ENCODE results near the gene RARS1.

DNA sequence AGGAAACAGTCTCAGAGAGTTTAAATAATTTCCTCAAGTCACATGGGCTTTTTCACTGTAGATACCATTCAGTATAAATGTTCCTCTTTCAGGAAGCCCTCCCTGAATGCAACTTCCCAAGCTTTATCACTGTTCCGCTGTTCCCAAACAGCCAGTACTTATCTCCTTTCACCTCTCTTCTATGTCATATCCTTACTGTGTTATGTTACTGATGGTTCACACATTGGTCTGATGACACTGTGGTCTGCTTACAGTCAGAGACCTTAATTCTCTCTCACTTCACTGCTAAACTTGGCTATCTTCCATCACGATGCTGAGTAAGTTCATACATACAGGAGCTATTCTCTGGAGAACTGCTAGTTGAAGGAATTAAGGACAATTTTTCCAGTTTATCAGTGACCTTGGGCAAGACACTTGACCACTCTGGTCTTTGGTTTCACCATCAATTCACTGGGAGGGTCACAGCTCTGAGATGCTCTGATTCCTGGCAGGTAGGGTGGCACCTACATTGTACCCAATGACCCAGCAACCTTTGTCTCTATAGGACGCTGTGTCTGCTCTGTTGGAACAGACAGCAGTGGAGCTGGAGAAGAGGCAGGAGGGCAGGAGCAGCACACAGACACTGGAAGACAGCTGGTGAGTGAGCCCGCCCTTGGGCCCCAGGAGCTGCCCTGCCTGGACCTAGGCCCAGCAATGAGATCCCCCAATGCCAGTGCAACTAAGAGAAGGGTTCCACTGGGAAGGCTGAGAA is 42.1 kb upstream of the RARS1 start:
- no peak for TF ChIP-seq POLR2A (IDR thresholded peaks at IDR 0.05; ENCODE audit: low read depth, low read length)
- TF ChIP-seq TAF1 (IDR thresholded peaks at IDR 0.05; ENCODE audit: borderline replicate concordance, low read depth, low read length) = no peak
- TF ChIP-seq POLR2AphosphoS5 (IDR thresholded peaks at IDR 0.05; ENCODE audit: low read depth, low read length) = no peak
